ENCODE data around the gene ROPN1.

Gene ROPN1

DNA sequence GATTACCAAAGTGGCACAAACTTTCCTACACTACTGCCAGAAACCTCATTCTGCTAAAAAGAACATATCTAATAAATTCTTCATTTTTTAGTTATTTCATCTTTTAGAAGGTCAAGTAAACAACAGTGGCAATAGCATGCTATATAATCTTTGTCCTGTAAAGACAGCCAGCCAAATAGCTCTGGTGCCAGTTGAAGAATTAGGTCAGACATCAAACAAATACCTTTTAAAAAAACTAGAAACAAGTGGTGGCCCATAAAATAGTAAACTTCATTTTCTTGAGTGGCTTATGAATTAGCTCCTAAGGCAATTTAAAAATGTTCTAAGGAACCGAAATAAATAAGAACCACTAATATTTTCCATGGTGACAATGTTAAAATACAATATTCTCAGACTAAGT, 50.4 kb downstream of the ROPN1 start:
- DNase-seq, result no peak

GRCh38 chr3:123941121-123941520, 50.8 kb downstream of the ROPN1 start:
- DNase-seq, result no peak

DNA sequence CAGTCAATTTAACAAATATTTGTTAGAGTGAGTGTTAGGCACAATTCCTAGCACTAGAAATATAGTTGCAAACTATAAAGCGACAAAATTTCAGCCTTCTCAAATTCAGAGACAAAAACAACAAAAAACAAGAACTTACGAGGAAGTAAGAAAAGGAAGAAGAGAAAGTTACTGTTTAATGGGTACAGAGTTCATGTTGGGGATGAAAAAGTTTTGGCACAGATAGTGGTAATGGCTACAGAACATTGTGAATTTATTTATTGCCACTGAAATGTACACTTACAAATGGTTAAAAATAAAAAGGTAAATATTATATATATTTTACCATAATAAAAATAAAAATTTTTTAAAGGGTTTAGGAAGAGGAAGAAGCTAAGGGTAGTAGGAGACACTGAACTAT, 52.2 kb downstream of the ROPN1 start:
- no peak for DNase-seq

GRCh38 chr3:123936400-123936799, 55.5 kb downstream of the ROPN1 start:
- no peak for DNase-seq

DNA sequence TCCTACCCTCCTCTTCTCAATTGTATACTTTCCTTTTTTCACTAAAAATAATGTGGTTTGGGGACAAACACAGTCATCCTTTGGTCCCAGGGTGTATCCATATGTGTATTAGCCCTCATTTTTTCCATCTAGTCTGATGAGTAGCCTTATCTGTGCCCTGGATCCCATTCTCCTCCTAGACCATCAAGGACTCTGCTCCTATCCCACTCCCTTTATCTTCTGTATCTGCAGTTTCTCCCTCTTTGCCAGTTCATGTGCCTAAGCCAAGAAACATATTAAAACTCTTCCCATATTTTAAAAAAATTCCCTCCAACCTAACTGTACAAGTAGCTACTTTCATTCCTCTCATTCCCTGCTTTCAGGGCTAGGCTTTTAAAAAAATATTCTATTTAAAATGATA, 56.1 kb downstream of the ROPN1 start:
- no peak for DNase-seq

DNA sequence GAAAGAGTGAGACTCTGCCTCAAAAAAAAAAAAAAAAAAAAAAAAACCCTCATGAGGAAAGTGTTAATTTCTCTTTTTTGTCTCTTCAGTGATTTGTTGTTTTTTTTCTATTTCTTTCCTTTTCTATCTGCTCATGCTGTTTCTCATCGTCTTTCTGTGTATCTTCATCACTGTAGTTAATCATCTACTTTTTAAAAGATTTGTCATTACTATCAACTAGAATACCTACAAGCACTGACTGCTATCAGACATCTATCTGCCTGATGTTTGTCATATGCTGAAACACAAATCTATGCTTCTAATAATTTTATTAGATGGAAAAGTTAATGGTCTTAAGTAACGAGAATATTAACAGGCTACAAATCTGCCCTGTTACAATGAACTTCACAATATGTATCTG, 57.7 kb downstream of the ROPN1 start:
- no peak for DNase-seq

DNA sequence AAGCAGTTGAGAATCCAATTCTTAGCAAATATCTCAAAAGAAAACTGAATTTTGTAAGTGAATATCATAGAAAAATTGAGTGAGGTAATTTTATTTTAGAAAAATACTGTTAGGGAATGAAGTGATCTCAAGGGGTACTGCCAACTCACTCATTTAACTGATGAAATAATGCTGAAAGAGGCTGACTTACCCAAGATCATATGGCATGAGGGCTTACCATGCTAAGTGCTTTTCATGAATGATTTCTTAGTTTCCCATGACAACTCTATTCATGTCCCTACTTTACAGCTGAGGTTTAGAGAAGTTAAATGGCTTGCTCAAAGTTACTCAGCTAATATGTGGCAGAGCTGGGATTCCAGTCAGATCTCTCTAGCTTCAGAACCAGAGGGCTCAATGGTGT, 61.5 kb downstream of the ROPN1 start:
- DNase-seq, result no peak

- no peak for DNase-seq
Measured at GRCh38 chr3:123929325-123929724, 62.6 kb downstream of the ROPN1 start.

- DNase-seq, result no peak
Measured at GRCh38 chr3:123926396-123926795, 65.5 kb downstream of the ROPN1 start.

DNA sequence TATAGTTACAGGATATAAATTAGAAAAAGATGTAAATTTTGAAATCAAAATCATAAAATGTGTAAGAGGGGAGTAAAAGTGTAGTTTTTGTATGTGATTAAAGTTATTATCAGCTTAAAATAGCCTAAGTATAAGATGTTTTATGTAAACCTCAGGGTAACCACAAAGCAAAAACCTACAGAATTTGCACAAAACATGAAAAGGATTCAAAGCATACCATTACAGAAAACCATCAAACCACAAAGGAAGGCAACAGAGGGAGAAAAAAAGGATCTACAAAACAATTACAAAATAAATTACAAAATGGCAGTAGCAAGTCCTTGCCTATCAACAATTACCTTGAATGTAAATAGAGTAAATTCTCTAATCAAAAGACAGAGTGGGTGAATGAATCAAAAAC, 71.1 kb downstream of the ROPN1 start:
- DNase-seq, result no peak

GRCh38 chr3:123920383-123920782, 71.5 kb downstream of the ROPN1 start:
- no peak for DNase-seq

DNA sequence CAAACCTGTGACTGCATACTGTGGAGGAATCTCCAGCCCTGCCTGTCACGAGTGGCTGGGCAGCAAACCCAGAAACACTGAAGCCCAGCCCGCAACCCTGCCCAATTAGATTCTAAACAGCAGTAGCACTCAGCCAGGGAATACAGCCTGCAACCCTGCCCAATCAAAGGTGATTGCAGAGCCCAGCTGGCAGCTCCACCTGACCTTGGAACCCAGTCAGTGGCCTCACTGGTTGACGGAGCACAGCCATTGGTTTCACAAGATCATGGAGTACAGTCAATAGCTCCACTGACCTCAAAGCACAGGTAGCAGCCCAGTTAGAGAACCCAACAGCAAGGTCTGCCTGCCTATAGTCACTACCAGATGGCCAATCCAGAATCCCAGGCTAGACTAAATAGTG, 72.6 kb downstream of the ROPN1 start:
- no peak for DNase-seq

Data from GDM1 (cell line).